ENCODE data around the gene IGSF10.

- no peak for TF ChIP-seq L3MBTL2 (conservative IDR thresholded peaks at IDR 0.05)
- TF ChIP-seq FOXA1 (IDR thresholded peaks at IDR 0.05): no peak
- no peak for TF ChIP-seq ARNT (IDR thresholded peaks at IDR 0.05)
- TF ChIP-seq NFRKB (IDR thresholded peaks at IDR 0.05): no peak
Measured at GRCh38 chr3:151412989-151413388, 47.9 kb downstream of the IGSF10 start.

All from HEK293T (cell line).